OCI-LY7 (cell line): Measurements from ENCODE around the gene KDM6B. TPM values are rescaled to one million over a fixed set of nuclear protein-coding genes. Genes with fewer than 3 reads are reported as not detected.

Source experiments
- BruUV-seq: library from RNA; stranded (reverse); fragments of 400-500 nt; replicated peaks from 2 replicates; lab custom pipeline; 2021; lab: Mats Ljungman, UMichigan
- CTCF ChIA-PET: fragments of 300-600 bp; sonication (Branson Sonifier 250); formaldehyde crosslinking; loops from one replicate; lab custom pipeline; 2022; ENCODE audit warnings: antibody characterized with exemption; ENCODE audit not compliant: unreplicated experiment; lab: Charles Lee
- POLR2A ChIA-PET: fragments of 300-600 bp; sonication (Branson Sonifier 250); formaldehyde crosslinking; loops from one replicate; lab custom pipeline; 2022; ENCODE audit warnings: antibody characterized with exemption; lab: Charles Lee
- DNase-seq: peaks from one replicate; pipeline ENCODE4 v3.0.0-alpha.2; 2015; ENCODE audit warnings: low spot score
- H2AFZ ChIP-seq: fragments of 200-600 bp; sonication (generic), shearing (Covaris generic); 2 replicates; pipeline ENCODE4 v1.6.1; 2014; ENCODE audit warnings: mild to moderate bottlenecking, antibody characterized with exemption, low read length, moderate library complexity
- H3K27ac ChIP-seq: fragments of 200-600 bp; sonication (generic); 2 replicates; pipeline ENCODE4 v1.5.1; 2014; ENCODE audit warnings: mixed run types, low read depth, mild to moderate bottlenecking, moderate library complexity, low read length, inconsistent platforms; ENCODE audit not compliant: poor library complexity, severe bottlenecking
- H3K36me3 ChIP-seq: fragments of 200-600 bp; sonication (generic); 2 replicates; pipeline ENCODE4 v1.6.1; 2014; ENCODE audit warnings: mild to moderate bottlenecking, antibody characterized with exemption, low read length, moderate library complexity, mixed read lengths; ENCODE audit not compliant: insufficient read depth
- H3K4me1 ChIP-seq: fragments of 200-600 bp; sonication (generic); 2 replicates; pipeline ENCODE4 v1.5.1; 2014; ENCODE audit warnings: mild to moderate bottlenecking, low read length; ENCODE audit not compliant: insufficient read depth, poor library complexity, severe bottlenecking
- H3K4me2 ChIP-seq: fragments of 200-600 bp; sonication (generic); 2 replicates; pipeline ENCODE4 v1.6.1; 2014; ENCODE audit warnings: mild to moderate bottlenecking, low read length
- H3K4me3 ChIP-seq: fragments of 200-600 bp; sonication (generic); 2 replicates; pipeline ENCODE4 v1.5.1; 2014; ENCODE audit warnings: mild to moderate bottlenecking, low read depth, low read length; ENCODE audit not compliant: poor library complexity, severe bottlenecking
- H3K79me2 ChIP-seq: fragments of 200-600 bp; sonication (generic); 2 replicates; pipeline ENCODE4 v1.6.1; 2016; ENCODE audit warnings: low read depth, mild to moderate bottlenecking, low read length, moderate library complexity, mixed read lengths; ENCODE audit not compliant: insufficient read depth
- H3K9me2 ChIP-seq: fragments of 200-600 bp; sonication (generic); 2 replicates; pipeline ENCODE4 v1.6.1; 2016; ENCODE audit warnings: mild to moderate bottlenecking, low read length, mixed read lengths; ENCODE audit not compliant: insufficient read depth
- H3K9me3 ChIP-seq: fragments of 200-600 bp; sonication (generic); 2 replicates; pipeline ENCODE4 v1.6.1; 2014; ENCODE audit warnings: mild to moderate bottlenecking, mixed run types, low read length, mixed read lengths
- H4K20me1 ChIP-seq: fragments of 200-600 bp; sonication (generic); 2 replicates; pipeline ENCODE4 v1.6.1; 2014; ENCODE audit warnings: mild to moderate bottlenecking, antibody characterized with exemption, low read length, moderate library complexity, mixed read lengths; ENCODE audit not compliant: insufficient read depth
- CTCF ChIP-seq: fragments of 200-600 bp; sonication (generic); conservative IDR thresholded peaks from 2 replicates; pipeline ENCODE4 v1.5.1; 2014; ENCODE audit warnings: mild to moderate bottlenecking, antibody characterized with exemption, low read length, moderate library complexity, mixed read lengths
- EZH2phosphoT487 ChIP-seq: fragments of 200-600 bp; sonication (generic); IDR thresholded peaks from 2 replicates; pipeline ENCODE4 v1.6.1; 2018; ENCODE audit warnings: low read depth, borderline replicate concordance, mild to moderate bottlenecking, mixed run types, antibody characterized with exemption, low read length, moderate library complexity, mixed read lengths
- intact Hi-C: fragments of 100-400 bp; cut with micrococcal nuclease; formaldehyde crosslinking; loops from one replicate; pipeline ENCODE4 v1.10.0; 2022; ENCODE audit not compliant: unreplicated experiment
- total RNA-seq, 2 experiments: library from RNA; depleted of rRNA in 1 of 2; stranded (reverse); fragments of >200 nt in 1 of 2; shearing (Covaris generic) in 1 of 2; gene quantifications; 2 replicates each; pipeline ENCODE4 v1.2.3, GENCODE V29; 2014 to 2022

KDM6B gene
- total RNA-seq, 2 experiments from 2014 or later, result 10.0 to 62.9 TPM

DNA sequence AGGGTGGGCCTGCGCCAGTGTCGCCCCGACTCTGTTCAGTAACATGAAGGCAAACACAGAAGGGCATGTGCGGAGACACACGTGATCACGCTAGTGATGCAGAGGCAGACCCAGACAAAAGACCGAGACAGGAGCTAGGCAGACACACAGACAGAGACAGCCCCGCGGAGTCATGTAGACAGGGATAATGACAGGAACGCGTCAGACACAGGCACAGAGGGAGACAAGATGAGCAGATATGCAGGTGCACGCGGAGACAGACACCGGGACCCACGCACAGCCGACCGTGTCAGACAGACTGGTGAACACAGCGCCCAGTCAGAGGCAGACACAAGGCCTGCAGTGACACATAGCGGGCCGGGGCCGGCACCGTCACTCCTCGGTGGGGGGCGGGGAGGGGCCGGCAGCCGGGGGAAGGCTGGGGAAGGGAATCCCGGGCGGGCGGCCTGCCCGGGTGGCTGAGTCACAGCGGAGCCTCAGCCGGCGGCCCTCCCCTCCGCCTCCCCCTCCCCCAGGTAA, 7.4 kb downstream of the KDM6B start:
- intact Hi-C loops, result loop anchor here (5.0 kb wide), 1 partner anchor 359 kb away; the partner anchor contains the start of genes POLR2A and SLC35G6

GRCh38 chr17:7841915-7842379, 7.9 kb downstream of the KDM6B start:
- no peaks in the 10 kb centered on the region for H3K9me2 ChIP-seq
- no peak overlapping the region for H2AFZ ChIP-seq
- intact Hi-C loops, result loop anchor here (5.0 kb wide), 1 partner anchor 360 kb away; the partner anchor contains the start of genes POLR2A and SLC35G6
- POLR2A ChIA-PET, result interaction anchor here (0.6 kb wide), 1 partner anchor 768 kb away, joined by 4 read pairs; no protein-coding TSS in a partner anchor
- CTCF ChIA-PET, result no interaction called here
- H3K4me2 ChIP-seq, result peak overlapping the region; percentile 95
- peaks cover 25% of the 10 kb centered on the region; the same call in 1 of the 2 replicates for H3K36me3 ChIP-seq
- DNase-seq, result peak; percentile 90
- H3K27ac ChIP-seq, result peak overlapping the region; percentile 92
- H3K79me2 ChIP-seq, result peaks cover 54% of the 10 kb centered on the region; the same call in 1 of the 2 replicates
- H3K9me3 ChIP-seq, result no peaks in the 10 kb centered on the region
- TF ChIP-seq CTCF, result no peak
- no peak for TF ChIP-seq EZH2phosphoT487
- peaks cover 47% of the 10 kb centered on the region for H3K4me1 ChIP-seq
- peak overlapping the region; percentile 79 for H3K4me3 ChIP-seq
- BruUV-seq, result no TSS peak
- peaks cover 20% of the 10 kb centered on the region; the same call in 1 of the 2 replicates for H4K20me1 ChIP-seq

More for the DNA sequence above, 7.4 kb downstream of the KDM6B start:
- ChIA-PET POLR2A (interaction anchor here (0.5 kb wide), 1 partner anchor 98 kb away, joined by 3 read pairs; no protein-coding TSS in a partner anchor), CTCF (no interaction called here)
- H3K9me2 ChIP-seq, result no peaks in the 10 kb centered on the region
- H2AFZ ChIP-seq, result no peak overlapping the region
- peaks cover 48% of the 10 kb centered on the region for H3K4me1 ChIP-seq
- no TSS peak for BruUV-seq
- peak overlapping the region; percentile 79 for H3K4me3 ChIP-seq
- H4K20me1 ChIP-seq, result peaks cover 20% of the 10 kb centered on the region; the same call in 1 of the 2 replicates
- H3K79me2 ChIP-seq, result peaks cover 55% of the 10 kb centered on the region; the same call in 1 of the 2 replicates
- H3K36me3 ChIP-seq, result peaks cover 21% of the 10 kb centered on the region; the same call in 1 of the 2 replicates
- H3K9me3 ChIP-seq, result no peaks in the 10 kb centered on the region
- TF ChIP-seq CTCF, result peak; percentile 42; the same call in 1 of the 2 replicates
- TF ChIP-seq EZH2phosphoT487, result no peak
- peak overlapping the region; percentile 92 for H3K27ac ChIP-seq
- peak; percentile 68 for DNase-seq
- peak overlapping the region; percentile 95 for H3K4me2 ChIP-seq
